ENCODE data around the gene RDH12. TPM values are rescaled to one million over a fixed set of nuclear protein-coding genes. Genes with fewer than 3 reads are reported as not detected.

The RDH12 gene
- total and polyA plus RNA-seq, 9 of the 15 experiments (the other 6 are each of a cell fraction or from before 2014, with no cell fraction given), result 0.03 to 0.29 (median 0.07) TPM; not detected in 2

DNA sequence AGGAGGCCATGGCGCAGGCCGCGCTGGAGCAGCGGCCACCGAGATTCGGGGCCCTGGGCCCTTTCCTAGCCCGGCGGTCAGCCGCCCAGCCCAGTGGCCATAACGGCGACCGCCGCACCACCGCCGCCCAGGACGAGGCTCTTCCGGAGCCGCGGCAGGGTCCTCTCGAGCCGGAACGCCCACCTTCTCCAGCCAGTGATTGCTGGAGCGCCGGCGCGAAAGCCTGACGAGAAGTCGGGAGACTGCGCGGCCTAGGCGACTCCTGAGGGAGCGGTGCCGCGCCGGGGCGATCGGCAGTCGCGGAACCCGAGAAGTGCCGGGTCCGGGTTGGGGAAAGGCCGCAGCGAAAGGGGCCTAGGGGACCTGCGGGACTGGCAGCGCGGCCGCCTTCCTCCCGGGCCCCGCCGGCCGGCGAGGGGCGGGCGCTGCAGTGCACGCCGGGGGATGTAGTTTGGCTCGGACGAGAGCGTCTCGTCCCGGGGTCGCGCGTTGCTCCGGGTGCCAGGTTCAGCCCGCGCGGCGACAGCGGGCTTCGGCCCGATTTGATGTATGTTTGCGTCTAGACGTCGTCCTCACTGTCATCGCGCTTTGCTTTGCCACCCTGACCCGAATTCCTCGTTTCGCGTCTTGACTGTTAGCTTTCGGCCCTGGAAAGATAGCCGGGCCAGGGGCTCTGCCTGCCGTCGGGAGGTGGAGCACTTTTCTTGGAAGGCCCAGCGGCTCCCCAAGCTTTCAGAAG is 27.0 kb upstream of the RDH12 start, which contains the start of gene VTI1B (continued):
- TF ChIP-seq RAD21 (CRISPR knock-in tag; conservative IDR thresholded peaks at IDR 0.05 in 1 of 2, IDR thresholded peaks at IDR 0.05 in 1 of 2) (peak; percentile 23 to 28; a peak in 3 of 4 replicates), LARP7 (IDR thresholded peaks at IDR 0.05) (no peak), EP400 (IDR thresholded peaks at IDR 0.05) (peak; percentile 60; the same call in 1 of the 2 replicates), NFXL1 (CRISPR knock-in tag; IDR thresholded peaks at IDR 0.05) (no peak), ZNF766 (CRISPR knock-in tag; conservative IDR thresholded peaks at IDR 0.05) (peak; percentile 27; the same call in 1 of the 2 replicates), PHB (CRISPR knock-in tag; IDR thresholded peaks at IDR 0.05) (no peak), ZFP1 (CRISPR knock-in tag; IDR thresholded peaks at IDR 0.05) (no peak), CHD2 (IDR thresholded peaks at IDR 0.05; ENCODE audit: low read depth, low read length) (peak; percentile 83), SIN3A (IDR thresholded peaks at IDR 0.05; ENCODE audit: borderline replicate concordance in 2 of 2, control insufficient read depth in 1 of 2, low read depth in 2 of 2, low read length in 2 of 2) (peak; percentile 32 to 84; a peak in 1 of 4 replicates), RBM14 (IDR thresholded peaks at IDR 0.05; ENCODE audit: borderline replicate concordance, insufficient read depth, low read depth, low read length) (no peak), ZNF444 (CRISPR knock-in tag; IDR thresholded peaks at IDR 0.05) (no peak), MYNN (IDR thresholded peaks at IDR 0.05) (0 out of 2 replicates have a peak, but pooled peaks have one; percentile 13), MYNN (CRISPR knock-in tag; IDR thresholded peaks at IDR 0.05) (no peak), HDAC3 (IDR thresholded peaks at IDR 0.05; ENCODE audit: borderline replicate concordance, partially characterized antibody) (no peak), DACH1 (IDR thresholded peaks at IDR 0.05; ENCODE audit: partially characterized antibody) (peak; percentile 96), RBFOX2 (IDR thresholded peaks at IDR 0.05; ENCODE audit: low read depth, low read length) (peak; percentile 89), TFAM (CRISPR knock-in tag; conservative IDR thresholded peaks at IDR 0.05) (no peak), ZC3H8 (IDR thresholded peaks at IDR 0.05) (no peak), FOXJ2 (tag; IDR thresholded peaks at IDR 0.05) (no peak), ESRRB (CRISPR knock-in tag; IDR thresholded peaks at IDR 0.05; ENCODE audit: borderline replicate concordance) (no peak)
- TF ChIP-seq, protein P1, sequence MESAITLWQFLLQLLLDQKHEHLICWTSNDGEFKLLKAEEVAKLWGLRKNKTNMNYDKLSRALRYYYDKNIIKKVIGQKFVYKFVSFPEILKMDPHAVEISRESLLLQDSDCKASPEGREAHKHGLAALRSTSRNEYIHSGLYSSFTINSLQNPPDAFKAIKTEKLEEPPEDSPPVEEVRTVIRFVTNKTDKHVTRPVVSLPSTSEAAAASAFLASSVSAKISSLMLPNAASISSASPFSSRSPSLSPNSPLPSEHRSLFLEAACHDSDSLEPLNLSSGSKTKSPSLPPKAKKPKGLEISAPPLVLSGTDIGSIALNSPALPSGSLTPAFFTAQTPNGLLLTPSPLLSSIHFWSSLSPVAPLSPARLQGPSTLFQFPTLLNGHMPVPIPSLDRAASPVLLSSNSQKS (CRISPR knock-in tag; IDR thresholded peaks at IDR 0.05), result no peak
- TF ChIP-seq, protein P2, sequence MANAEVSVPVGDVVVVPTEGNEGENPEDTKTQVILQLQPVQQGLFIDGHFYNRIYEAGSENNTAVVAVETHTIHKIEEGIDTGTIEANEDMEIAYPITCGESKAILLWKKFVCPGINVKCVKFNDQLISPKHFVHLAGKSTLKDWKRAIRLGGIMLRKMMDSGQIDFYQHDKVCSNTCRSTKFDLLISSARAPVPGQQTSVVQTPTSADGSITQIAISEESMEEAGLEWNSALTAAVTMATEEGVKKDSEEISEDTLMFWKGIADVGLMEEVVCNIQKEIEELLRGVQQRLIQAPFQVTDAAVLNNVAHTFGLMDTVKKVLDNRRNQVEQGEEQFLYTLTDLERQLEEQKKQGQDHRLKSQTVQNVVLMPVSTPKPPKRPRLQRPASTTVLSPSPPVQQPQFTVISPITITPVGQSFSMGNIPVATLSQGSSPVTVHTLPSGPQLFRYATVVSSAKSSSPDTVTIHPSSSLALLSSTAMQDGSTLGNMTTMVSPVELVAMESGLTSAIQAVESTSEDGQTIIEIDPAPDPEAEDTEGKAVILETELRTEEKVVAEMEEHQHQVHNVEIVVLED (CRISPR knock-in tag; IDR thresholded peaks at IDR 0.05), result peak; percentile 51
- TF ChIP-seq, protein P3, sequence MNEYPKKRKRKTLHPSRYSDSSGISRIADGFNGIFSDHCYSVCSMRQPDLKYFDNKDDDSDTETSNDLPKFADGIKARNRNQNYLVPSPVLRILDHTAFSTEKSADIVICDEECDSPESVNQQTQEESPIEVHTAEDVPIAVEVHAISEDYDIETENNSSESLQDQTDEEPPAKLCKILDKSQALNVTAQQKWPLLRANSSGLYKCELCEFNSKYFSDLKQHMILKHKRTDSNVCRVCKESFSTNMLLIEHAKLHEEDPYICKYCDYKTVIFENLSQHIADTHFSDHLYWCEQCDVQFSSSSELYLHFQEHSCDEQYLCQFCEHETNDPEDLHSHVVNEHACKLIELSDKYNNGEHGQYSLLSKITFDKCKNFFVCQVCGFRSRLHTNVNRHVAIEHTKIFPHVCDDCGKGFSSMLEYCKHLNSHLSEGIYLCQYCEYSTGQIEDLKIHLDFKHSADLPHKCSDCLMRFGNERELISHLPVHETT (CRISPR knock-in tag; conservative IDR thresholded peaks at IDR 0.05 in 1 of 2, IDR thresholded peaks at IDR 0.05 in 1 of 2), result peak in 1 of 2 experiments; percentile 52; a peak in 1 of 4 replicates
- TF ChIP-seq, protein P4, sequence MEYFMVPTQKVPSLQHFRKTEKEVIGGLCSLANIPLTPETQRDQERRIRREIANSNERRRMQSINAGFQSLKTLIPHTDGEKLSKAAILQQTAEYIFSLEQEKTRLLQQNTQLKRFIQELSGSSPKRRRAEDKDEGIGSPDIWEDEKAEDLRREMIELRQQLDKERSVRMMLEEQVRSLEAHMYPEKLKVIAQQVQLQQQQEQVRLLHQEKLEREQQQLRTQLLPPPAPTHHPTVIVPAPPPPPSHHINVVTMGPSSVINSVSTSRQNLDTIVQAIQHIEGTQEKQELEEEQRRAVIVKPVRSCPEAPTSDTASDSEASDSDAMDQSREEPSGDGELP (CRISPR knock-in tag; IDR thresholded peaks at IDR 0.05; ENCODE audit: borderline replicate concordance), result peak; percentile 24; the same call in 1 of the 2 replicates

All from K562 (cell line).